Urothelium cell line (cell line): ENCODE measurements around the gene CNTN1.
"Not testable (repeated sequence)": the region's sequence is repeated elsewhere in the genome, so short reads cannot be mapped to it uniquely, and the experiment has no call there.

Experiments
- DNase-seq: peaks from one replicate; pipeline ENCODE4 v3.0.0; 2011; ENCODE audit warnings: low spot score, mixed read lengths
- FAIRE-seq: peaks from 2 replicates; lab custom pipeline; 2011; peaks lifted over from hg19 to GRCh38; lab: Jason Lieb, UNC

The CNTN1 gene

GRCh38 chr12:40697566-40698259, 5.5 kb downstream of the CNTN1 start:
- DNase-seq (no peak), FAIRE-seq (no peak)

- FAIRE-seq, result no peak
- no peak for DNase-seq
Measured at GRCh38 chr12:40701756-40702155, 9.5 kb downstream of the CNTN1 start.

- FAIRE-seq, result no peak
- DNase-seq, result no peak
Measured at GRCh38 chr12:40711121-40711520, 18.9 kb downstream of the CNTN1 start.

- FAIRE-seq (no peak), DNase-seq (no peak)
Measured at GRCh38 chr12:40714636-40715035, 22.4 kb downstream of the CNTN1 start.

GRCh38 chr12:40716037-40716436, 23.8 kb downstream of the CNTN1 start:
- DNase-seq (no peak), FAIRE-seq (no peak)

- no peak for DNase-seq
- no peak for FAIRE-seq
Measured at GRCh38 chr12:40717576-40717975, 25.3 kb downstream of the CNTN1 start.

GRCh38 chr12:40718878-40719372, 26.7 kb downstream of the CNTN1 start:
- DNase-seq (no peak), FAIRE-seq (no peak)

GRCh38 chr12:40723001-40723400, 30.8 kb downstream of the CNTN1 start:
- FAIRE-seq, result no peak

GRCh38 chr12:40726366-40726765, 34.1 kb downstream of the CNTN1 start:
- DNase-seq, result no peak
- no peak for FAIRE-seq

More at GRCh38 chr12:40723001-40723400, 30.8 kb downstream of the CNTN1 start:
- DNase-seq, result no peak

GRCh38 chr12:40727774-40728483, 35.7 kb downstream of the CNTN1 start:
- DNase-seq, result peak; percentile 6

GRCh38 chr12:40730281-40730680, 38.0 kb downstream of the CNTN1 start:
- DNase-seq (no peak), FAIRE-seq (no peak)

More at GRCh38 chr12:40727774-40728483, 35.7 kb downstream of the CNTN1 start:
- FAIRE-seq, result no peak

- FAIRE-seq, result no peak
- no peak for DNase-seq
Measured at GRCh38 chr12:40733871-40734270, 41.6 kb downstream of the CNTN1 start.

GRCh38 chr12:40734276-40734675, 42.0 kb downstream of the CNTN1 start:
- no peak for DNase-seq
- FAIRE-seq, result no peak

- DNase-seq (no peak), FAIRE-seq (no peak)
Measured at GRCh38 chr12:40735551-40736230, 43.5 kb downstream of the CNTN1 start.

GRCh38 chr12:40737416-40737815, 45.2 kb downstream of the CNTN1 start:
- not testable (repeated sequence) for DNase-seq, FAIRE-seq

- FAIRE-seq, result no peak
- no peak for DNase-seq
Measured at GRCh38 chr12:40738856-40739255, 46.6 kb downstream of the CNTN1 start.

- DNase-seq, result no peak
- no peak for FAIRE-seq
Measured at GRCh38 chr12:40742041-40742440, 49.8 kb downstream of the CNTN1 start.

- FAIRE-seq, result no peak
Measured at GRCh38 chr12:40745386-40745785, 53.1 kb downstream of the CNTN1 start.

GRCh38 chr12:40749863-40750262, 57.6 kb downstream of the CNTN1 start:
- DNase-seq (no peak), FAIRE-seq (no peak)

More at GRCh38 chr12:40745386-40745785, 53.1 kb downstream of the CNTN1 start:
- no peak for DNase-seq

- DNase-seq, result peak; percentile 29
- no peak for FAIRE-seq
Measured at GRCh38 chr12:40752011-40752410, 59.8 kb downstream of the CNTN1 start.

GRCh38 chr12:40760821-40761220, 68.6 kb downstream of the CNTN1 start:
- FAIRE-seq, result no peak
- no peak for DNase-seq
